GM21423 (cell line): Measurements from ENCODE around the gene ZNF57.
"Not testable (repeated sequence)": the region's sequence is repeated elsewhere in the genome, so short reads cannot be mapped to it uniquely, and the experiment has no call there.

Source experiments
- ATAC-seq: cut with Tn5 transposase; IDR thresholded peaks from one replicate; pipeline ENCODE4 v1.9.1; 2021; ENCODE audit warnings: mild to moderate bottlenecking, moderate library complexity; ENCODE audit not compliant: unreplicated experiment

Gene ZNF57

DNA sequence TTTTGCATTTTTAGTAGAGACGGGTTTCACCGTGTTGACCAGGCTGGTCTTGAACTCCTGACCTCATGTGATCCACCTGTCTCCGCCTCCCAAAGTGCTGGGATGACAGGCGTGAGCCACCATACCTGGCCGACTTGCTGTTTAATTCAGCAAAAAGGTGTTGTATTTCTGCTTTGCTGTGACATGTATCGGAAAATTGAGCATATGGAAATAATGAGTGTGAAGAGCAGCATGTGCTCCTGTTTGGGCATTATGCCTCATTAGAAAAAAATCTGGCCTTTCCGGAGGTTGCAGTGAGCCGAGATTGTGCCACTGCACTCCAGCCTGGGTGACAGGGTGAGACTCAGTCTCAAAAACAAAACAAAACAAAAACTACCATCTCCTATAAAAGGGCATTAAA lies 10.2 kb upstream of the ZNF57 start:
- ATAC-seq: not testable (repeated sequence)

- ATAC-seq: no peak
Observed at GRCh38 chr19:2896694-2897093, 4.0 kb upstream of the ZNF57 start.

DNA sequence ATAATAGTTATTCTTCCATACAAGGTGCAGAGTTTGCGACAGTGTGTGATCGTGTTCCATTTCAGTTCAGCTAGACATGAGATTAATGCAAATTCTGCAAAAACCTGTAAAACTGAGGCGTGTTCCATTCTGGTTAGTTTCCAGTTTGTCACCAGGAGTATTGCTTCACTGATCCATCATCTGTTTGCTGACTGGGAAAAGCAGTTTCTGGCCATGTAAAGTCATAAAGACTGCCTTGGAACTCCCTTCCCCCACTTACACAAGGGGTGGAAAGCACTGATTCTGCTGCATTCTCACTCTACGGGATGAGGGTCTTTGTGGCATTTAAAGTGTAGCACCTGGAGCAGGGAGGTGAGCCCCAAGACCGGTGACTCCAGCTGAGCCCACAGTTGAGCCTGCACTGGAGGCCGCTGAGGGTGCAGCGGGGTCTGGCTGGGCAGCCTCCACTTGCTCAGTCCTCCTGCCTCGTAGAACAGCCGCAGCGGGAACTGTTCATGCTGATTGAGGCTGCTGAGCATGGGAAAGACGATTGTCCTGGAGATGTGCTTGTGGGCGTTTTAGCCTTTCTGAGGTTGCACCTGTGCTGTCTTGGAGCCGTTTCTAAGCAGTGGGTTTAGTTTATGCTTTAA lies 2.0 kb downstream of the ZNF57 start:
- no peak for ATAC-seq

- ATAC-seq: not testable (repeated sequence)
Observed at GRCh38 chr19:2903326-2903725, 2.6 kb downstream of the ZNF57 start.

DNA sequence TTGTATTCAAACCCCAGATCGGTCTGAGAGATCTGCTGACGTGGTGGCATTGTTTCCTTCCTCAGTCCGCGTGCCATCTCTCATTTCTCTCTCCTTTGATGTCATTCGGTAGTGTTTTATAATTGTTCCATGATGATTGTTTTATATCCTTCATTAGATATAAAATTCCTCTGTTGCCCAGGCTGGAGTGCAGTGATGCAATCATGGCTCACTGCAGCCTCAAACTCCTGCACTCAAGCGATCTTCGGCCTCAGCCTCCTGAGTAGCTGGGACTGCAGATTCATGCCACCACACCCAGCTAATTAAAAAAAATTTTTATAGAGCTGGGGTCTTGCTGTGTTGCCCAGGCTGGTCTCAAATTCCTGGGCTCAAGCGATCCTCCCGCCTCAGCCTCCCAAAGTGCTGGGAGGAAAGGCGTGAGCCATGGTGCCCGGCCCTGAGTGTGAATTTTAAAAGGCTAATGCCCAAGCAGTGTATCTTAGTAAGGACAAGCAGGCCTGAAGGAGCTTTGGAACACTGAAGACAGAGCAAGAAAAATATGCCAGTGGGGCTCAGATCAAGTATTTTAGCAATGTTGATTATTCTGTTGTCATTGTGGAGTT lies 5.3 kb downstream of the ZNF57 start:
- no peak for ATAC-seq

DNA sequence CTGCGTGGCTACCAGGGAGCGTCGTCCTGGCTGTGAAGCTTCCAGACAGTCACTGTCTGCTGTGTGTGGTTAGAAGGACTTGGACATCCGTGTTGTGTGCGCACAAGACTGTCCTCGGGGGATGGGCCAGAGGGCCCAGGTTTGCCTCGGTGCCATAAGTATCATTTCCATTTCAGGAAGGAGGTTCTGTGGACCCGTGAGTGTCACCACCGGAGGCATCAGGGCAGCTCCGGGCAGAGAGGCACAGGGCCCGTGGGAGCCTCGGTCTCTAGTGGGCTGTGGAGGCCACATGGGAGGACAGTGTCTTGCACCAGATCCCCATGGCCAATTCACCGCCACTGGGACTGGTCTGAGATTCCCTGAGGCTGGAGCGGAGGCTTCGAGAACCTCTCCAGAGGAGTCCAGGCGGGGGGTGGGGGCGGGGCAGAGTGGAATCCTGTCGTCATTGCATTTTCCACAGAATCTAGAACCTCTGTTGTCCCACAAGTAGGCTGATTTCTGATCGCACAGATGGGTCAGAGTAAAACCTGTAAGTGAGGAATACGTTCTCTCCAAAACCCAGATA lies 6.0 kb downstream of the ZNF57 start:
- no peak for ATAC-seq

DNA sequence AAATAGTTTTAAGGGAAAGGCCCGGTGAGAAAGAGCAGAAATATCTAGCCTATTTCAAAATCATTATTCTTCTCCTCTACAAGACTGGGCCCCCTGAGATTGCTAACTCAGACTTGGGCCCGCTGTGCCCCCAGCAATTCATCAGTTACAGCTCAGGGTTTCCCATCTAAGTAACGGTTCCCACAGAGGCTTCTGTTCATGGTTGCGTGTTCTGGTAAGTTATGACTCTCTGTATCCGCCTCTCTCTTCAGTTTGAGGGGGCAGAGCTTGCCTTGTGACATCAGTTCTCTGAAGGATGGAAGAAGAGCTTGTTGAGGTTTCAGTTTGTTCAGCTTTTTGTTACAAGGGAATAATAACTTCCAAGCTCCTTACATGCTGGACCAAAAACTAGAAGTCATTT lies 11.6 kb downstream of the ZNF57 start:
- ATAC-seq: no peak

DNA sequence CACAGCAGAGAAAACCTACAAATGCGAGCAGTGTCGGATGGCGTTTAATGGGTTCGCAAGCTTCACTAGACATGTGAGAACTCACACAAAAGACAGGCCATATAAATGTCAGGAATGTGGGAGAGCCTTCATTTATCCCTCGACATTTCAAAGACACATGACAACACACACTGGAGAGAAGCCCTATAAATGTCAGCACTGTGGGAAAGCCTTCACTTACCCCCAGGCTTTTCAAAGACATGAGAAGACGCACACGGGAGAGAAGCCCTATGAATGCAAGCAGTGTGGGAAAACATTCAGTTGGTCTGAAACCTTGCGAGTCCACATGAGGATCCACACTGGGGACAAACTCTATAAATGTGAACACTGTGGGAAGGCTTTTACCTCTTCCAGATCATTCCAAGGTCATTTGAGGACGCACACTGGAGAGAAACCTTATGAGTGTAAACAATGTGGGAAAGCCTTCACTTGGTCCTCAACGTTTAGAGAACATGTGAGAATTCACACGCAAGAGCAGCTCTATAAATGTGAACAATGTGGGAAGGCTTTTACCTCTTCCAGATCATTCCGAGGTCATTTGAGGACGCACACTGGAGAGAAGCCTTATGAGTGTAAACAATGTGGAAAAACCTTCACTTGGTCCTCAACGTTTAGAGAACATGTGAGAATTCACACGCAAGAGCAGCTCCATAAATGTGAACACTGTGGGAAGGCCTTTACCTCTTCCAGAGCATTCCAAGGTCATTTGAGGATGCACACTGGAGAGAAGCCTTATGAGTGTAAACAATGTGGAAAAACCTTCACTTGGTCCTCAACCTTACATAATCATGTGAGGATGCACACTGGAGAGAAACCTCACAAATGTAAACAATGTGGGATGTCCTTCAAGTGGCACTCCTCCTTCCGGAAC lies 16.8 kb downstream of the ZNF57 start:
- ATAC-seq: no peak

- no peak for ATAC-seq
Observed at GRCh38 chr19:2922987-2923386, 22.3 kb downstream of the ZNF57 start.

DNA sequence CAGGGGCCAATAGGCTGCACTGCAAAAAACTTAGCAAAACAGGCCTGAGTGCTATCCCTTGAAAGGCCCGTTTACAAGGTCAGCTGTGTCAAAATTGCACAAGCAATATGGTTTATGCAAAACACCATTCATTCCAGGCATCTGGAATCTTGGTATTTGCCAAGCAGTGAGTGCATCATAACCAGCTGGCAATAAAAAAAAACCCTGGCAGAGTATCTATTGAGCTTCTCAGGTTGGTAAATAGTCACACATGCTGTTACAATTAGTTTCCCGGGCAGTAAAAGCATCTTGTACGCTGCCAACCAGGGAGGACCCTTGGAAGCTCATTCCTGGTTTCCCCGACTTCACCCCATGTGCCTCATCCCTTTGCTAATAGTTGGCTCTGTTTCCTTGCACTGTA lies 22.8 kb downstream of the ZNF57 start:
- ATAC-seq: no peak

DNA sequence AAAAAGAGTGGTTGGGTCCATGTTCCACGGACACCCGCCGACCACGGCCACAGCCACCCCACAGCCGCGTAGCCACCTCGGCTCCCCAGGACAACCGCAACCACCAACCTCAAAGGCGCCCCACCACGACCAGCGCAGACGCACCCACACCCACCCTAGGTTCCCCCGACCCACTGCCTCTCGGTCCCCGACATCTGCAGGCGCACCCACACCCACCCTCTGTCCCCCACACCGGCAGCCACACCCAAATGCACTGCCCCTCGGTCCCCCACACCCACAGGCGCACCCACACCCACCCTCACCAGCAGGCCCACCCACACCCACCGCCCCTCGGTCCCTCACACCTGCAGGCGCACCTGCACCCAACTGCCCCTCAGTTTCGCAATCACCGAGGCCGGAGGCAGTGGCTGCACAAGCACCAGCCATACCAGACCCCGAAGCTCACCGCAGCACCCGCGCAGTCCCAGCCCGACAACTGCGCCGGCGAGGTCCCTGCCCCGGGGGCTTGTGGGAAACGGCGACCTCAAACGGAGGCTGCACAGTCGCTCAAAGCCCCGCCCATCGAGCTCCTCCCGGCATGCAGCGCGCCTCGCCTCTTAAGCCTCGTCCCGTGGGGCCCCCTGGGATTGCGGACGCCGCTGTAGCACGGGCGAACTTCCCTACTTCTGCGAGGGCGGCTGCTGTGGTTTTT lies 25.8 kb downstream of the ZNF57 start:
- no peak for ATAC-seq

- ATAC-seq: no peak
Observed at GRCh38 chr19:2927032-2927430, 26.3 kb downstream of the ZNF57 start.

- ATAC-seq: no peak
Observed at GRCh38 chr19:2933490-2933910, 32.8 kb downstream of the ZNF57 start.

- ATAC-seq: not testable (repeated sequence)
Observed at GRCh38 chr19:2935863-2936262, 35.1 kb downstream of the ZNF57 start.

DNA sequence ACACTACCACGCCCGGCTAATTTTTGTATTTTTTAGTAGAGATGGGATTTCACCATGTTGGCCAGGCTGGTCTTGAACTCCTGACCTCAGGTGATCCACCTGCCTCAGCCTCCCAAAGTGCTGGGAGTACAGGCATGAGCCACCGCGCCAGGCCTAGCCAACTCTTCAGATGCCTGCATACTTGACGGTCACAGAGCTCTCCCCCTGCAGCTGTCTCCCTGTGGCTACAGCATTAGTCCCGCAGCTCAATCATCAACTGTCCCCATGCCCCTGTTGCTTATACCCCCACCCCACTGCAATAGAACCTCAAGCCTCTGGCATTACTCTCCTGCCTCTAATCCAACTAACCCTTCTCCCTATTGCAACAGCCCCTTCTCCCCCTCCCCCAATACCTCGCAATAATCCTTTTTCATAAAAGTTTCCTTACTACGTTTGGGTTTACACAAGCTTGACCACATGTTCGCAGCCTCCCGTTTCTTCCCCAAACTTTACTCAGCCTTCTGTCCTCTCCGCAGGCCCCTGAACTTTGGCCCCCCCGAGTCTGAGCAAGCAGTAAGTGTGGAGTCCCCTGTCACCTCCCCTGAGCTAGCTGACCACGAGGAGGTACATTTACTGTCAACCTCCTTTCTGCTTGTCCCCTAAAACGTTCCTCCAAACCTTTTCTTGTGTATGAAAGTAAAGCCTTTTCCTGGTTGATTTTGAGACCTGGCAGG lies 42.4 kb downstream of the ZNF57 start:
- ATAC-seq: no peak

DNA sequence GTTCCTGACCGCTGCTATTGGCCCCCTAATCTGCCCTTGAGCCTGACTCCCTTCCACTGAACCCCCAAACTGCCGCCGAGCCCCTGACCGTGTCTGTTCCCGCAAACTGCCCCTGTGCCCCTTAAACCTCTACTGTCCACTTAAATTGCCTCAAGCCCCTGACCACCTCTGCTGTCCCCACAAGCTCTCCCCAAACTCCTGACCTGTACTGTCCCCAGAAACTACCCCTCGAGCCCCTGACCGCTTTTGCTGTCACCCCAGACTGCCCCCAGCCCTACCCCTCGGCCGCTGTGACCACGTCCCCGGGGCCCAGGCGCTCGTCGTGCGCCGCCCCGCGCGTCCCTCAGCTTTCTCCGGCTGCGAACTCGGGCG lies 43.7 kb downstream of the ZNF57 start:
- ATAC-seq: no peak

DNA sequence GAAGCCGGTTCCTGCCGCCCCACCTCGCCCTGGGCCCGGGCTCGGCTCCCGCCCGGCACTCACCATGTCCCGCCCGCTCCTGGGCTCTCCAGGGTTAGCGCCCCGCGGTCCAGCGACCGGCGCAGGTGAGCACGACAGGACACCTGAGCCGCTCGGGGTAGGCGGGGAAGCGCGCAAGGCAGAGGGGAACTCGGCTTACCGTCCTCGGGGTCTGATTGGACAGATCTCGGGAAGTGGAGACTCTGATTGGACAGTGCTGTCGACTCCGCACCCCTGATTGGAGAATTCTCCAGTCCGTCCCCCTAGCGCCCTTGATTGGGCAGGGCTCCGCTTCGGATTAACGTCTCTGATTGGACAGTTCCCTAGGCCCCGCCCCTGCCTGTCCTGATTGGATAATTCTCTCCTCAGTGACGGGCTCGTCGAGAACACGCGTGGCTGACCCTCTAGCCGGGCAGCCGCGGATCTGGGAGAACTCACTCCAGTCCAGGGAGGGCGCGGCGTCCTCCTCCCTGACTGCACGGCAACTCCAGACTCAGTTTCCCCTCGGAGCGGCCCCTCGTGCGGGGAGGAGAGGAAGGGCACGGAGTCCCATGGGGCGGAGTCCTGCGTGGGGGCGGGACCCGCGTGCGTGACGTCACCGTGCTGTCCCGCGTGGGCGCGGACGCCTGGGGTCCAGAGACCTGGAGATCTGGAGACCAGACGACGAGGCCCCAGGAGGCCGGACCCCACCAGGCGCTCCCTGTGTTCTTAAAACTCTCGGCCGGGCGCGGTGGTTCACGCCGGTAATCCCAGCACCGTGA lies 44.2 kb downstream of the ZNF57 start, which contains the start of gene ZNF77:
Gene ZNF77 (minus strand): TSS at position 197 of the 800 bp plus-strand sequence. CDS start 131 bp downstream, at position 66.
- peak; percentile 91 for ATAC-seq

DNA sequence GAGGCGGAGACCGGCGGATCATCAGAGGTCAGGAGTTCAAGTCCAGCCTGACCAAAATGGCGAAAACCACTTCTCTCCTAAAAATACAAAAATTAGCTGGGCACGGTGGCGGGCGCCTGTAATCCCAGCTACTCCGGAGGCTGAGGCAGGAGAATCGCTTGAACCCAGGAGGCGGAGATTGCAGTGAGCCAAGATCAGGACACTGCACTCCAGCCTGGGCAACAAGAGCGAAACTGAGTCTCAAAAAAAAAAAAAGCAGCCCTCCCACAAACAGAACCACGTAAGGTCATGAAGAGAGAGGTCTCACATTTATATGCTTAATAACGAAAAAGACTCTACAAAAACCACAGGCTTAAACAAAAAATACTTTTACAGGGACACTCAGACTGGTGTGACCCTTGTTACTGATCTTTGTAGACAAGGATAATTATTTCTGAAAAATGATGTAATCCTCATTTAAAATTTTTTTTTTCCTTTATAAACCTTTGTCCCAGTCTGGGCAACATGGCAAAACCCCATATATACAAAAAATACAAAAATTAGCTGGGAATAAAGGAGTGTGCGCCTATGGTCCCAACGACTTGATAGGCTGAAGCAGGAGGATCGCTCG lies 45.0 kb downstream of the ZNF57 start:
- ATAC-seq: no peak

GRCh38 chr19:2949939-2950285 lies 49.2 kb downstream of the ZNF57 start:
- ATAC-seq: no peak
